Measurements from ENCODE around the gene CNGB1.

- TF ChIP-seq, protein P1, sequence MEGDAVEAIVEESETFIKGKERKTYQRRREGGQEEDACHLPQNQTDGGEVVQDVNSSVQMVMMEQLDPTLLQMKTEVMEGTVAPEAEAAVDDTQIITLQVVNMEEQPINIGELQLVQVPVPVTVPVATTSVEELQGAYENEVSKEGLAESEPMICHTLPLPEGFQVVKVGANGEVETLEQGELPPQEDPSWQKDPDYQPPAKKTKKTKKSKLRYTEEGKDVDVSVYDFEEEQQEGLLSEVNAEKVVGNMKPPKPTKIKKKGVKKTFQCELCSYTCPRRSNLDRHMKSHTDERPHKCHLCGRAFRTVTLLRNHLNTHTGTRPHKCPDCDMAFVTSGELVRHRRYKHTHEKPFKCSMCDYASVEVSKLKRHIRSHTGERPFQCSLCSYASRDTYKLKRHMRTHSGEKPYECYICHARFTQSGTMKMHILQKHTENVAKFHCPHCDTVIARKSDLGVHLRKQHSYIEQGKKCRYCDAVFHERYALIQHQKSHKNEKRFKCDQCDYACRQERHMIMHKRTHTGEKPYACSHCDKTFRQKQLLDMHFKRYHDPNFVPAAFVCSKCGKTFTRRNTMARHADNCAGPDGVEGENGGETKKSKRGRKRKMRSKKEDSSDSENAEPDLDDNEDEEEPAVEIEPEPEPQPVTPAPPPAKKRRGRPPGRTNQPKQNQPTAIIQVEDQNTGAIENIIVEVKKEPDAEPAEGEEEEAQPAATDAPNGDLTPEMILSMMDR (conservative IDR thresholded peaks at IDR 0.05; ENCODE audit: low read length) = no peak
- TF ChIP-seq EZH2phosphoT487 (IDR thresholded peaks at IDR 0.05; ENCODE audit: borderline replicate concordance, low read depth, low read length) = no peak
Measured at GRCh38 chr16:57926041-57926440, 44.9 kb downstream of the CNGB1 start.

Data from OCI-LY7 (cell line).